GM18498 (cell line): ENCODE measurements around the gene SMKR1.
A peak's percentile ranks its signal among the peaks of the same experiment; 100 is the strongest.
"Not testable (repeated sequence)": the region's sequence is repeated elsewhere in the genome, so short reads cannot be mapped to it uniquely, and the experiment has no call there.

Experiments used
- ATAC-seq: cut with Tn5 transposase; IDR thresholded peaks from one replicate; pipeline ENCODE4 v1.9.1; 2021; ENCODE audit warnings: mild to moderate bottlenecking, moderate library complexity; ENCODE audit not compliant: unreplicated experiment

SMKR1 gene

DNA sequence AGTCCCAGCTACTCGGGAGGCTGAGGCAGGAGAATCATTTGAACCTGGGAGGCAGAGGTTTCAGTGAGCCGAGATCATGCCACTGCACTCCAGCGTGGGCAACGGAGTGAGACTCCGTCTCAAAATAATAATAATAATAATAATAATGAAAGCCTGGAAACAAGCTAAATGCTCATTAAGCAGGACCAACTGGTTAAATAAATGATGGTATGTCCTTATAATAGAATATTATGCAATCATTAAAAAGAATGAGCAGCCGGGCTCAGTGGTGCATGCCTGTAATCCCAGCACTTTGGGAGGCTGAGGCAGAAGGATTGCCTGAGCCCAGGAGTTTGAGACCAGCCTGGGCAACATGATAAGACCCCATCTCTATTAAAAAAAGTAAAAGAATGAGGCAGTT lies 21.0 kb upstream of the SMKR1 start:
- not testable (repeated sequence) for ATAC-seq

GRCh38 chr7:129482781-129483180 lies 19.6 kb upstream of the SMKR1 start:
- ATAC-seq = no peak

DNA sequence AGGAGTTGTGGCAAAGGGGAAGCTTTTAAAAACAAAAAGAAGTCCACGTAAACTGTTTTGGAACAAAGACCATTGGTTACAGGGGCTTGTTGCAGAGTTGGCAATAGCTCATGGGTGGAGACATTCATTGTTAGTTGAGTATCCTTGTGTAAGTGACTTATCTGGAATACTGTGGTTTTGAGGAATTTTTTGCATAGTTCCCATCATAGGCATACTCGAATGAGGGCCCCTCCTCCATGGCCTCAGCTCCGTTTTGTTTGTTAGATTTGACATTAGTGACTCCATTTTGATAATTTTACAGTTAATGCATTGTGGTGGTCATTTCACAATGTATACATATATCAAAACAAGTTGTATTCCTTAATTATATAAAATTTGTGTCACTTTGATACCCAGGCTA lies 12.8 kb upstream of the SMKR1 start:
- ATAC-seq = no peak

DNA sequence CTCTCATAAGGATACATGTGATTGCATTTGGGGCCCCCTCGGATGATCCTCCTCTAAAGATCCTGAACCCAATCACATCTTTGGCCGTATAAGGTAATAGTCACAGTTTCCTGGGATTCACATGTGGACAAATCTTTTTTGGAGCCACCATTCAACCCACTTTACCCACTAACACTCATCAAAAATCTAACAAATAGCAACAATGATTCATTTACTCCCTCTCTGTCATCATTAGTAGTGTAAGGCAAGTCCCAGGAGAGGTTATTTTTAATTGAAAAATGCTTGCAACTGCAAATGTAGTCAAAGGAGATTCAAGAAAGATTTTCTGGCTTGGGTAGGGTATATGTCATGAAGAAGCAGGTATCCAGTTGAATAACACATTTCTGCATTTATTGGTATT lies 9.9 kb upstream of the SMKR1 start:
- ATAC-seq = no peak

DNA sequence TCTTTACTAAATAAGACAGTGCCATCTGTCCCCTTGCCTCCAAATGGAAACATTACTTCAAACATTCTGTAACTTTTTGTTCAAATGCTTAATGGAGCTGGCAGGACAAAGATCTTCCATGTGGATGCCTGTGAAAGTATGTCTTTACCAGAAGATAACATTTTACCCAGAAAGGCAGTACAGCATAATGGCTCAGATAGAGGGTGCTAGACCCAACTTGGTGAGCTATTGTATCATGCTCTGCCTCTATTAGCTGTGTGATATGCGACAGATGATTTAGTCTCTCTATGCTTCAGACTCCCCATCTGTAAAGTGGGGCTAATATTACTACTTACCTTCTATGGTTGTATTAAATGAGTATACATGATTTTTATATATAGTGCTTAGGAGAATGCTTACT lies 8.8 kb upstream of the SMKR1 start:
- ATAC-seq = peak; percentile 25

- peak; percentile 80 for ATAC-seq
Measured at GRCh38 chr7:129494041-129494440, 8.3 kb upstream of the SMKR1 start.

GRCh38 chr7:129495987-129496386 lies 6.3 kb upstream of the SMKR1 start:
- no peak for ATAC-seq

- no peak for ATAC-seq
Measured at GRCh38 chr7:129496653-129497052, 5.7 kb upstream of the SMKR1 start.

GRCh38 chr7:129497156-129497555 lies 5.2 kb upstream of the SMKR1 start:
- no peak for ATAC-seq

DNA sequence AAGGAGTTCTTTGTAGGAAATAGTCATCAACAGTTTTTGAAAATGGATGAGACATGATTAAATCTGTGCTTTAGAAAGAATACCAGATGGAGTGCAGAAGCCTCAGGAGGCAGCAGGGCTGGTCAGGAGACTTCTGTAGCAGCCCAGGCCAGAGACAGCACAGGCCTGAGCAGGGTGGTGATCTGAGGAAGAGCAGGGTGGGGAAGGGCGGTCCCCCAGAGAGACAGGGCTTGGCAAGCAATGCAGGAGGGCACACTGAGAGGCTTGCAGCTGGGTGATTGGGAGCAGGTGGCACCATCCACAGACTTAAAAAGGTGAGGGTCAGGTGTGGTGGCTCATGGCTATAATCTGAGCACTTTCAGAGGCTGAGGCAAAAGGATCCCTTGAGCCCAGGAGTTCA lies 4.3 kb upstream of the SMKR1 start:
- ATAC-seq = no peak

GRCh38 chr7:129499999-129500398 lies 2.3 kb upstream of the SMKR1 start:
- ATAC-seq = no peak

- peak; percentile 34 for ATAC-seq
Measured at GRCh38 chr7:129502708-129503685, 666 bp downstream of the SMKR1 start.

GRCh38 chr7:129503725-129504124 lies 1.4 kb downstream of the SMKR1 start:
- ATAC-seq = no peak

GRCh38 chr7:129512192-129512591 lies 9.9 kb downstream of the SMKR1 start:
- ATAC-seq = no peak

DNA sequence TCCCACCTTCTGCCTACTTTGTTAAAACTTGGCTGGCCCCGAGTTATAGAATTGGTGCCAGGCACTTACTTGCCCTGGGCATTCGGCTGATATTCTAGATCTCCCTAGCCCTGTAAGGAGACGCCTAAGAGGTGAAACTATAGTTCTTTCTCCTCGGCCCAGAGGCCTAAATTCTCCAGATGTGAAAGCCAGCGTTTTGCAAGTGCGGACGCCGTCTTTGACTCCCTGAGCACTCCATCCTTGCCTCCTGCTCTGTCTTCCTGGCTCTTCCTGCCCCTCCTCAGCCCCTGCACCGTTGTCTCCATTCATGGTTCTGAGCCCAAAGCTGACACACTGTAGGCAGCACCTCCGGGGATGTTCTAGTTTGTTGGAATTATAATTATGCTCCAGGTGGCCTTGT lies 11.2 kb downstream of the SMKR1 start:
- no peak for ATAC-seq

- ATAC-seq = no peak
Measured at GRCh38 chr7:129514683-129515082, 12.4 kb downstream of the SMKR1 start.

DNA sequence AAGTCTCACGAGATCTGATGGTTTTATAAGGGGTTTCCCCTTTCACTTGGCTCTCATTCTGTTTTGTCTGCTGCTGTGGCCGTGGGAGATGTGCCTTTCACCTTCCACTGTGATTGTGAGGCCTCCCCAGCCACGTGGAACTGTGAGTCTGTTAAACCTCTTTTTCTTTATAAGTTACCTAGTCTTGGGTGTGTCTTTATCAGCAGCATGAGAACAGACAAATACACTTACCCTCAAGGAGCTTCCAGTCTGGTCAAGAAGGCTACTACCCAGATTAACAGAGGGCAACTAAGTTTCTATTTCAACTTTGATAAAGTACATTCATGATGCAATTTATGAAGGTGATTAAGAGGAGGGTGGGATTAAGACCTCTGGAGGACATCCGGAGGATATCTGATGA lies 13.1 kb downstream of the SMKR1 start:
- ATAC-seq = no peak

DNA sequence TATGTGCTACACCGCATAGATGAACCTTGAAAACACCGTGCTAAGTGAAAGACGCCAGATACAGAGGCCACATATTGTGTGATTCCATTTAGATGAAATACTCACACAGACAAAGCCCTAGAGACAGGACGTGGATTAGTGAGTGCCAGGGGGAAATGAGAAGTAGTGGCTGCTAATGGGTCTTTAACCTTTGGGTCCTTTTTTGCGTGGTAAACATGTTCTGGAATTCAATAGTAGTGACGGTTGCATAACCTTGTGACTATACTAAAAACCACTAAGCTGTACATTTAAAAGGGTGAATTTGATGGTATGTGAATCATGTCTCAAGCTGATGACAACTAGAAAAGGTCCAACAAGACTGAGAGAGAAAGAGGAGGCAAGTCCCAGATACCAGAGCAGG lies 15.6 kb downstream of the SMKR1 start:
- ATAC-seq = no peak

- ATAC-seq = no peak
Measured at GRCh38 chr7:129519464-129519863, 17.1 kb downstream of the SMKR1 start.

GRCh38 chr7:129522088-129522970 lies 20.0 kb downstream of the SMKR1 start:
- ATAC-seq = no peak

GRCh38 chr7:129522971-129523340 lies 20.6 kb downstream of the SMKR1 start:
- no peak for ATAC-seq

GRCh38 chr7:129523924-129524323 lies 21.6 kb downstream of the SMKR1 start:
- ATAC-seq = no peak
